Osteoblast (primary cell): Measurements from ENCODE around the gene PHF12. TPM values are rescaled to one million over a fixed set of nuclear protein-coding genes. Genes with fewer than 3 reads are reported as not detected.
A peak's percentile ranks its signal among the peaks of the same experiment; 100 is the strongest.

Experiments used
- DNase-seq: peaks from one replicate; pipeline ENCODE4 v3.0.0; 2011; ENCODE audit warnings: low spot score, mixed read lengths; ENCODE audit not compliant: insufficient read length; ENCODE audit errors: missing footprints
- H2AFZ ChIP-seq: 2 replicates; pipeline ENCODE4 v1.6.0; 2011; ENCODE audit warnings: mild to moderate bottlenecking, low read length
- H3K27ac ChIP-seq: 2 replicates; pipeline ENCODE4 v1.5.1; 2011; ENCODE audit warnings: mild to moderate bottlenecking, low read depth, low read length, moderate library complexity
- H3K27me3 ChIP-seq: 2 replicates; pipeline ENCODE4 v1.6.0; 2012; ENCODE audit warnings: mild to moderate bottlenecking, control low read depth, inconsistent platforms, low read length, moderate library complexity; ENCODE audit not compliant: insufficient read depth
- H3K36me3 ChIP-seq: 2 replicates; pipeline ENCODE4 v1.5.1; 2011; ENCODE audit warnings: mild to moderate bottlenecking, low read length, control low read depth, moderate library complexity; ENCODE audit not compliant: insufficient read depth
- H3K4me1 ChIP-seq: 2 replicates; pipeline ENCODE4 v1.5.1; 2011; ENCODE audit warnings: mild to moderate bottlenecking, low read length, control low read depth, moderate library complexity; ENCODE audit not compliant: insufficient read depth
- H3K4me2 ChIP-seq: 2 replicates; pipeline ENCODE4 v1.6.0; 2011; ENCODE audit warnings: mild to moderate bottlenecking, low read length; ENCODE audit not compliant: insufficient read depth
- H3K4me3 ChIP-seq: fragments of 200-600 bp; sonication (generic); 3 replicates; pipeline ENCODE4 v1.5.1; 2012; ENCODE audit warnings: mild to moderate bottlenecking, low read length, inconsistent platforms; ENCODE audit not compliant: insufficient read depth
- H3K79me2 ChIP-seq: 2 replicates; pipeline ENCODE4 v1.6.0; 2012; ENCODE audit warnings: mild to moderate bottlenecking, low read length, control low read depth, inconsistent platforms; ENCODE audit not compliant: insufficient read depth
- H3K9me3 ChIP-seq: 2 replicates; pipeline ENCODE4 v1.5.1; 2011; ENCODE audit warnings: low read depth, low read length, control low read depth
- H4K20me1 ChIP-seq: 2 replicates; pipeline ENCODE4 v1.6.0; 2012; ENCODE audit warnings: mild to moderate bottlenecking, low read length, control low read depth; ENCODE audit not compliant: insufficient read depth
- total RNA-seq: library from RNA; depleted of rRNA; stranded (reverse); fragments of >200 nt; gene quantifications from 2 replicates; pipeline ENCODE4 v1.2.3, GENCODE V29; 2012
- TF ChIP-seq, protein P1 (sequence below): IDR thresholded peaks from 2 replicates; pipeline ENCODE4 v1.5.1; 2011; ENCODE audit warnings: mild to moderate bottlenecking, low read depth, low read length, moderate library complexity; ENCODE audit errors: extremely low read depth

The PHF12 gene
- total RNA-seq, 1 donor = 26.8 TPM

DNA sequence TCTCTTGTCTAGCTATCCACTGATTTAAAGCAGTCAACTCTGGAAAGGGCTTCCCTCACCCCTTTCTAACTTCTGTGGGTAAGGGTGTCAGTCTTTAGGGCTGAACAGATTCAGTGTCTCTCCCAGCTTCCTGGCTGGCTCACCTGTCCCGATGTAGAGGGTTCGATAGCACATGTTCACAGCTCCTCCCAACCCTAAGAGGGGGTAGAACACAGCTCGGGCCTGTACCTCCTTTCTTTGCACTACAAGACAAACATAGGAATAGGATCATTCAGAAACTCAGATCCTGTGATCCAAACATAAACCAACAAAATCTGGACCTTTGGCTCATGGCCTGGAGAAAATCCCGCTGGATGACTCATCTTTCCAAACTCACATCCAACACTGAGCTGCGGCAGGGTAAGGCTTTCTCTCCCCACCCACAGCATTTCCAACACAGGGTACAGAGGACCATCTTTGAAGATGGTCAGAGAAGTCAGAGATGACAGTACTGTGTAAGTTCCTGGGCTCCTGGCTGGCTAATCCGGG is 42.6 kb downstream of the PHF12 start:
- TF ChIP-seq, protein P1, sequence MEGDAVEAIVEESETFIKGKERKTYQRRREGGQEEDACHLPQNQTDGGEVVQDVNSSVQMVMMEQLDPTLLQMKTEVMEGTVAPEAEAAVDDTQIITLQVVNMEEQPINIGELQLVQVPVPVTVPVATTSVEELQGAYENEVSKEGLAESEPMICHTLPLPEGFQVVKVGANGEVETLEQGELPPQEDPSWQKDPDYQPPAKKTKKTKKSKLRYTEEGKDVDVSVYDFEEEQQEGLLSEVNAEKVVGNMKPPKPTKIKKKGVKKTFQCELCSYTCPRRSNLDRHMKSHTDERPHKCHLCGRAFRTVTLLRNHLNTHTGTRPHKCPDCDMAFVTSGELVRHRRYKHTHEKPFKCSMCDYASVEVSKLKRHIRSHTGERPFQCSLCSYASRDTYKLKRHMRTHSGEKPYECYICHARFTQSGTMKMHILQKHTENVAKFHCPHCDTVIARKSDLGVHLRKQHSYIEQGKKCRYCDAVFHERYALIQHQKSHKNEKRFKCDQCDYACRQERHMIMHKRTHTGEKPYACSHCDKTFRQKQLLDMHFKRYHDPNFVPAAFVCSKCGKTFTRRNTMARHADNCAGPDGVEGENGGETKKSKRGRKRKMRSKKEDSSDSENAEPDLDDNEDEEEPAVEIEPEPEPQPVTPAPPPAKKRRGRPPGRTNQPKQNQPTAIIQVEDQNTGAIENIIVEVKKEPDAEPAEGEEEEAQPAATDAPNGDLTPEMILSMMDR = no peak
- H3K27ac ChIP-seq = no peak overlapping the region
- no peaks in the 10 kb centered on the region for H3K9me3 ChIP-seq
- peaks cover 85% of the 10 kb centered on the region for H3K36me3 ChIP-seq
- H3K4me3 ChIP-seq = no peak overlapping the region
- peaks cover 2% of the 10 kb centered on the region for H3K79me2 ChIP-seq
- H3K4me1 ChIP-seq = peaks cover 9% of the 10 kb centered on the region
- peak; percentile 94 for DNase-seq
- no peak overlapping the region for H3K4me2 ChIP-seq
- peaks cover 17% of the 10 kb centered on the region for H4K20me1 ChIP-seq
- H3K27me3 ChIP-seq = no peaks in the 10 kb centered on the region
- no peak overlapping the region for H2AFZ ChIP-seq

DNA sequence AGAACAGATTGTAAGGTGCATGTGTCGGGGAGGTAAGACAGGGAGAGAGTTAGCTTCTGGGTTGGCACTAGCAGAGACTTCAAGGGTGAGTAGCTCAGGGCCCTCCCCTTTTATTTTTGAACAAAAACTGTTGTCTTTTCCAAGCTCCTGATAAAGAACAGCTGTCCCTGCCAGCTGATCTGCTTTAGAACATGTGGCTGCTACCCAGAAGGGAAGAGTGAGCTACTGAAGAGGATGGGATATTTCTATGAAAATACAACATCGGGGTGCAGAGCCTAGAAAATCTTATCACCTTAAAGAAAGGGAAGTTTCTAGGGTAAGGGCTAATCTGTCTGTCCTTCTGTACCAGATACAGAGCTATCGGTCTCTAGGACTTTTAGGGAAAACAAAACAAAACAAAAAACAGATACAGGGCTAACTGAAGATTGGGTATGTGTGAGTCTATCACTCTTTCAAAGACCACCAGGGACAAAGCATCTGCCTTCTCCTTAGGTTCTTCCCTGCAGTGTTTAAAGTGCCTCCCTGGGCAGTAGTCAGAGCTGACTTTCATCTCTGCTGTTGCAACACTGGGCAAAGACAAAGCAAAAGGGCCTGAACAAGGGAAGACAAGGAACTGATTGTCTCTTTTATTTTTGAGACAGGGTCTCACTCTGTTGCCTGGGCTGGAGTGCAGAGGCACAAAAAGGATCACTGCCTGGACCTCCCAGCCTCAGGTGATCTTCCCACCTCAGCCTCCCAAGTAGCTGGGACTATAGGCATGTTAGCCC is 43.4 kb downstream of the PHF12 start:
- H3K27me3 ChIP-seq = no peaks in the 10 kb centered on the region
- DNase-seq = no peak
- no peak overlapping the region for H3K4me3 ChIP-seq
- peaks cover 2% of the 10 kb centered on the region for H3K79me2 ChIP-seq
- peaks cover 14% of the 10 kb centered on the region for H3K4me1 ChIP-seq
- H2AFZ ChIP-seq = no peak overlapping the region
- H3K4me2 ChIP-seq = no peak overlapping the region
- TF ChIP-seq, protein P1 = no peak
- peaks cover 21% of the 10 kb centered on the region for H4K20me1 ChIP-seq
- peaks cover 77% of the 10 kb centered on the region for H3K36me3 ChIP-seq
- H3K9me3 ChIP-seq = no peaks in the 10 kb centered on the region
- H3K27ac ChIP-seq = no peak overlapping the region

DNA sequence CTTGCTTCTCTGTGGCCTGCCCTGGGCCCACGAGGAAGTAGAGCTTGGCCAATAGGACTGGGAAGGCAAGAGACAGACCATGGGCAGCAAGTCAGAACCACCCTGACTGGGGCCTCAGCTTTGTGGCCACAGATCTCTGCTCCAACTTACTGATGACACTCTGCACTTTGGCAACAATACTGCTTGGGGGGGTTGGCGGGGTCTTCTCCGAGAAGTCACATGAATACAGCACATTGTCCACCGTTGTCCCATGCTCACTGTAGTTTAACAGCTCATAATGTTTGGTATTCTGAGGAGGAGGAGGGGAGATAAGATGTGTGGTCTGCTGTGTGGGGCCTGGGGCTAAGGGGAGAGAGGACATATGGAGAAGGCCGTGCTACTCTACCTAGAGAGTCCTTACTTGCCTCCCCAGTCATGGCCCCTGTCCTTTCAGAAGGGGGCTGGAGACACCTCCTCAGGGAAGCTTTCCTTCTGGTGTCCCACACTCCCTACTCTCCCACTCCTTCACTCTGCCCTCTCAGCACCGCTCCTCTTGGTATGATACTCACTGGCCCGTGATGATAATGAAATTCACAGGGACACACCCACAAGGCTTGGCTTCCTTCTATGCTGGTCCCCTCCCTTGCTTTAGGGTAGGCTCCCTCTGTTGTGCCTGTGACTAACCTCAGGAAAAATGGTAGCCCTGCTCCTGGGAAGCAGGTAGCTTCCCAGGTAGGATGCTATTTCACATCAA is 44.4 kb downstream of the PHF12 start:
- Histone ChIP-seq H2AFZ (no peak overlapping the region), H3K27ac (no peak overlapping the region), H4K20me1 (peaks cover 15% of the 10 kb centered on the region), H3K4me3 (no peak overlapping the region), H3K27me3 (no peaks in the 10 kb centered on the region), H3K4me2 (no peak overlapping the region), H3K4me1 (peaks cover 19% of the 10 kb centered on the region), H3K36me3 (peaks cover 66% of the 10 kb centered on the region), H3K9me3 (no peaks in the 10 kb centered on the region), H3K79me2 (no peaks in the 10 kb centered on the region)
- TF ChIP-seq, protein P1 = no peak
- no peak for DNase-seq

DNA sequence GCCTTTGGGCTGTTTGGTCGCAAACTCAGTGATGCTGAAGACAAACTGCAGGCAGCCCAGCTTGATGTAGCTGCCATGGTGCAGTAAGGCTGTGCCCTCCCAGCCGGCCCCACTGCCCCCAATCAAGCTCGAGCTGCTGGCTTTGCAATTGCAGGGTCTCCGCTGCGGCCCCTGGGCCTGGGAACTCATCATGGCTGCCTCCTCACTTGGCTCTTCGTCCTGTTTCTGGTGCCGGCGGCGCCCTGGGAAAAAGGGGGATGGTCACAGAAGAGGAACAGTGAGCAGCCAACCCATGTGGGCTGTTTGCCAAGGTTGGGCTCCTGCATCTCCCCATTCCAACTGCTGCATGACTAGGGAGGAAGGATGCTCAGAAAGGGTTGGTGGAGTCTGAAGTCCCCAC is 45.0 kb downstream of the PHF12 start:
- Histone ChIP-seq H3K4me1 (peaks cover 21% of the 10 kb centered on the region), H4K20me1 (peaks cover 12% of the 10 kb centered on the region), H3K36me3 (peaks cover 60% of the 10 kb centered on the region), H3K9me3 (no peaks in the 10 kb centered on the region), H2AFZ (no peak overlapping the region), H3K4me2 (no peak overlapping the region), H3K4me3 (no peak overlapping the region), H3K27ac (no peak overlapping the region), H3K79me2 (no peaks in the 10 kb centered on the region), H3K27me3 (no peaks in the 10 kb centered on the region)
- DNase-seq = no peak
- TF ChIP-seq, protein P1 = no peak
